Neural cell (in vitro differentiated cells): Measurements from ENCODE around the gene CIBAR2.

Source experiments
- EP300 ChIP-seq: fragments of 450-650 bp; conservative IDR thresholded peaks from 2 replicates; pipeline ENCODE4 v1.6.1; 2014; ENCODE audit warnings: antibody characterized with exemption, mild to moderate bottlenecking, moderate library complexity; ENCODE audit not compliant: poor library complexity, severe bottlenecking
- POLR2AphosphoS5 ChIP-seq: IDR thresholded peaks from 2 replicates; pipeline ENCODE4 v1.6.1; 2012
- TF ChIP-seq, protein P1 (sequence below): IDR thresholded peaks from 2 replicates; pipeline ENCODE4 v1.6.1; 2012; ENCODE audit warnings: borderline replicate concordance
- TF ChIP-seq, protein P2 (sequence below): fragments of 450-650 bp; IDR thresholded peaks from 2 replicates; pipeline ENCODE4 v1.5.1; 2014; ENCODE audit warnings: antibody characterized with exemption, mild to moderate bottlenecking, moderate library complexity; ENCODE audit not compliant: poor library complexity, severe bottlenecking

DNA sequence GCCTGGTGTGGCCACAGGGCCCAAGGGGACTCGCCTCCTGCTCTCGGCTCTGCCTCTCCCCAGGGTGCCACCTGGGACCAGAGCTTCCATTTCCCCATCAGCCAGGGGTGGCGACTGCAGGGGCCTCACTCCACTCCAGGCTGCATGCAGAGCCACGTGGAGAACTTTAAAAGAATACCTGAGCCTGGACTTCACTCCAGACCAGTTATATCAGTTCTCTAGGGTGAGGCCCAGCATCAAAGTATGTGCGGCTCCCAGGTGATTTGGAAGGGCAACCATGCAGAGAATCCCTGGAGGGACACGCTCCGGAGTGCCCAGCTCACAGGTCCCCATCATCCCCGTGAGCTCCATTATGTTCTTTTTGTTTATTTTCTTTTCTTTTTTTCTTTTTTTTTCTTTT, 44.8 kb downstream of the CIBAR2 start:
- TF ChIP-seq, protein P1, sequence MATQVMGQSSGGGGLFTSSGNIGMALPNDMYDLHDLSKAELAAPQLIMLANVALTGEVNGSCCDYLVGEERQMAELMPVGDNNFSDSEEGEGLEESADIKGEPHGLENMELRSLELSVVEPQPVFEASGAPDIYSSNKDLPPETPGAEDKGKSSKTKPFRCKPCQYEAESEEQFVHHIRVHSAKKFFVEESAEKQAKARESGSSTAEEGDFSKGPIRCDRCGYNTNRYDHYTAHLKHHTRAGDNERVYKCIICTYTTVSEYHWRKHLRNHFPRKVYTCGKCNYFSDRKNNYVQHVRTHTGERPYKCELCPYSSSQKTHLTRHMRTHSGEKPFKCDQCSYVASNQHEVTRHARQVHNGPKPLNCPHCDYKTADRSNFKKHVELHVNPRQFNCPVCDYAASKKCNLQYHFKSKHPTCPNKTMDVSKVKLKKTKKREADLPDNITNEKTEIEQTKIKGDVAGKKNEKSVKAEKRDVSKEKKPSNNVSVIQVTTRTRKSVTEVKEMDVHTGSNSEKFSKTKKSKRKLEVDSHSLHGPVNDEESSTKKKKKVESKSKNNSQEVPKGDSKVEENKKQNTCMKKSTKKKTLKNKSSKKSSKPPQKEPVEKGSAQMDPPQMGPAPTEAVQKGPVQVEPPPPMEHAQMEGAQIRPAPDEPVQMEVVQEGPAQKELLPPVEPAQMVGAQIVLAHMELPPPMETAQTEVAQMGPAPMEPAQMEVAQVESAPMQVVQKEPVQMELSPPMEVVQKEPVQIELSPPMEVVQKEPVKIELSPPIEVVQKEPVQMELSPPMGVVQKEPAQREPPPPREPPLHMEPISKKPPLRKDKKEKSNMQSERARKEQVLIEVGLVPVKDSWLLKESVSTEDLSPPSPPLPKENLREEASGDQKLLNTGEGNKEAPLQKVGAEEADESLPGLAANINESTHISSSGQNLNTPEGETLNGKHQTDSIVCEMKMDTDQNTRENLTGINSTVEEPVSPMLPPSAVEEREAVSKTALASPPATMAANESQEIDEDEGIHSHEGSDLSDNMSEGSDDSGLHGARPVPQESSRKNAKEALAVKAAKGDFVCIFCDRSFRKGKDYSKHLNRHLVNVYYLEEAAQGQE = no peak
- TF ChIP-seq, protein P2, sequence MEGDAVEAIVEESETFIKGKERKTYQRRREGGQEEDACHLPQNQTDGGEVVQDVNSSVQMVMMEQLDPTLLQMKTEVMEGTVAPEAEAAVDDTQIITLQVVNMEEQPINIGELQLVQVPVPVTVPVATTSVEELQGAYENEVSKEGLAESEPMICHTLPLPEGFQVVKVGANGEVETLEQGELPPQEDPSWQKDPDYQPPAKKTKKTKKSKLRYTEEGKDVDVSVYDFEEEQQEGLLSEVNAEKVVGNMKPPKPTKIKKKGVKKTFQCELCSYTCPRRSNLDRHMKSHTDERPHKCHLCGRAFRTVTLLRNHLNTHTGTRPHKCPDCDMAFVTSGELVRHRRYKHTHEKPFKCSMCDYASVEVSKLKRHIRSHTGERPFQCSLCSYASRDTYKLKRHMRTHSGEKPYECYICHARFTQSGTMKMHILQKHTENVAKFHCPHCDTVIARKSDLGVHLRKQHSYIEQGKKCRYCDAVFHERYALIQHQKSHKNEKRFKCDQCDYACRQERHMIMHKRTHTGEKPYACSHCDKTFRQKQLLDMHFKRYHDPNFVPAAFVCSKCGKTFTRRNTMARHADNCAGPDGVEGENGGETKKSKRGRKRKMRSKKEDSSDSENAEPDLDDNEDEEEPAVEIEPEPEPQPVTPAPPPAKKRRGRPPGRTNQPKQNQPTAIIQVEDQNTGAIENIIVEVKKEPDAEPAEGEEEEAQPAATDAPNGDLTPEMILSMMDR = no peak
- TF ChIP-seq POLR2AphosphoS5 (no peak), EP300 (no peak)
